ENCODE results near the gene SLC48A1. TPM values are rescaled to one million over a fixed set of nuclear protein-coding genes. Genes with fewer than 3 reads are reported as not detected.

Gene SLC48A1
- total RNA-seq, 2 experiments from 2014 or later, result 4.5 to 5.8 TPM

- Histone ChIP-seq H3K27me3 (ENCODE audit: control insufficient read depth in 1 of 2, insufficient read depth in 2 of 2, low read length in 2 of 2) (no peaks in the 10 kb centered on the region), H3K36me3 (ENCODE audit: insufficient read depth, low read length) (peaks cover 99% of the 10 kb centered on the region), H3K27ac (ENCODE audit: low read depth in 1 of 2, low read length in 2 of 2) (peak overlapping the region in 1 of 2 donors; percentile 46), H3K4me1 (ENCODE audit: insufficient read depth, low read length) (no peaks in the 10 kb centered on the region), H3K9me3 (ENCODE audit: control insufficient read depth in 1 of 2, insufficient read depth in 1 of 2, low read length in 2 of 2) (no peaks in the 10 kb centered on the region), H3K4me3 (ENCODE audit: low read length) (no peak overlapping the region)
- ChIA-PET POLR2A (interaction anchor here (0.9 kb wide), 1 partner anchor 17 kb away, joined by 3 read pairs; no protein-coding TSS in a partner anchor), CTCF (interaction anchor here (1.0 kb wide), 1 partner anchor 46 kb away, joined by 3 read pairs; no protein-coding TSS in a partner anchor)
- Mint-ChIP-seq H3K4me1 (ENCODE audit: low read depth) (no peaks in the 10 kb centered on the region), H3K36me3 (ENCODE audit: low read depth) (peaks cover 82% of the 10 kb centered on the region), H3K27ac (no peak overlapping the region), H3K4me3 (no peak overlapping the region), H3K27me3 (no peaks in the 10 kb centered on the region), H3K9me3 (no peaks in the 10 kb centered on the region)
- intact Hi-C loops (cut with DNase I, micrococcal nuclease), result no loop called here
- ATAC-seq (ENCODE audit: poor library complexity) (no peak), DNase-seq (no peak)
- no peak for TF ChIP-seq CTCF (IDR thresholded peaks at IDR 0.05)
Observed at GRCh38 chr12:47791351-47791746, 18.3 kb downstream of the SLC48A1 start.

DNA sequence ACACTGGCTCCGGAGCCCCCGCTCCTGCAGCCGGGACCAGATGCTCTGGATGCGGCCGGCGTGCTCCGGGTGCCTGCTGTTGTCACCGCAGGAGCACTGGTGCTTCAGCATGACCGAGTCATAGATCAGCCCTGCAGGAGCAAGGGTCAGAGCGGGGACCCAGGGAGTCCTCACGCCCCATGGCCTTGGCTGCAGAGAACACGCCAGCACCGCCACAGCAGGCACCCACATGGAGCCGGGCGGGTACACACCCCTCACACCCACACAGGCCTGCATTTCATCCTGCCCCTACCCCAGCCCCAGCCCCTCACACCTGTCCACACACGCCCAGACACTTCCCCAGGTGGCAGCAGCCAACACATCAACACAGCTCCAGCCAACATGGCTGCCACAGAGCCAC lies 18.8 kb downstream of the SLC48A1 start:
- no peak for TF ChIP-seq CTCF (IDR thresholded peaks at IDR 0.05)
- intact Hi-C loops (cut with DNase I, micrococcal nuclease), result no loop called here
- H3K36me3 ChIP-seq (ENCODE audit: insufficient read depth, low read length), result peaks cover 98% of the 10 kb centered on the region
- H3K4me1 ChIP-seq (ENCODE audit: insufficient read depth, low read length), result no peaks in the 10 kb centered on the region
- ChIA-PET POLR2A (interaction anchor here (0.9 kb wide), 1 partner anchor 16 kb away, joined by 3 read pairs; no protein-coding TSS in a partner anchor), CTCF (interaction anchor here (1.0 kb wide), 1 partner anchor 45 kb away, joined by 3 read pairs; no protein-coding TSS in a partner anchor)
- Mint-ChIP-seq H3K27ac (peak overlapping the region; percentile 59), H3K36me3 (ENCODE audit: low read depth) (peaks cover 78% of the 10 kb centered on the region), H3K9me3 (no peaks in the 10 kb centered on the region), H3K27me3 (no peaks in the 10 kb centered on the region), H3K4me1 (ENCODE audit: low read depth) (no peaks in the 10 kb centered on the region), H3K4me3 (no peak overlapping the region)
- ATAC-seq (ENCODE audit: poor library complexity) (no peak), DNase-seq (no peak)
- no peak overlapping the region for H3K27ac ChIP-seq (ENCODE audit: low read depth in 1 of 2, low read length in 2 of 2)
- H3K27me3 ChIP-seq (ENCODE audit: control insufficient read depth in 1 of 2, insufficient read depth in 2 of 2, low read length in 2 of 2), result no peaks in the 10 kb centered on the region
- no peaks in the 10 kb centered on the region for H3K9me3 ChIP-seq (ENCODE audit: control insufficient read depth in 1 of 2, insufficient read depth in 1 of 2, low read length in 2 of 2)
- H3K4me3 ChIP-seq (ENCODE audit: low read length), result no peak overlapping the region

GRCh38 chr12:47793015-47793681 lies 20.1 kb downstream of the SLC48A1 start:
- intact Hi-C loops (cut with DNase I, micrococcal nuclease), result no loop called here
- no peak for TF ChIP-seq CTCF (IDR thresholded peaks at IDR 0.05)
- peaks cover 5% of the 10 kb centered on the region for H3K4me1 ChIP-seq (ENCODE audit: insufficient read depth, low read length)
- POLR2A ChIA-PET, result no interaction called here
- no peak overlapping the region for H3K4me3 ChIP-seq (ENCODE audit: low read length)
- ATAC-seq (ENCODE audit: poor library complexity), result no peak
- Mint-ChIP-seq H3K4me1 (ENCODE audit: low read depth) (peaks cover 5% of the 10 kb centered on the region), H3K4me3 (no peak overlapping the region), H3K9me3 (no peaks in the 10 kb centered on the region), H3K36me3 (ENCODE audit: low read depth) (peaks cover 75% of the 10 kb centered on the region), H3K27ac (peak overlapping the region; percentile 59), H3K27me3 (no peaks in the 10 kb centered on the region)
- H3K27ac ChIP-seq (ENCODE audit: low read depth in 1 of 2, low read length in 2 of 2), result peak overlapping the region in 1 of 2 donors; percentile 36
- DNase-seq, result no peak
- H3K9me3 ChIP-seq (ENCODE audit: control insufficient read depth in 1 of 2, insufficient read depth in 1 of 2, low read length in 2 of 2), result no peaks in the 10 kb centered on the region
- CTCF ChIA-PET, result interaction anchor here (0.9 to 1.4 kb wide), 2 partner anchors 14 to 49 kb away, joined by 3 to 4 read pairs; no protein-coding TSS in a partner anchor
- no peaks in the 10 kb centered on the region for H3K27me3 ChIP-seq (ENCODE audit: control insufficient read depth in 1 of 2, insufficient read depth in 2 of 2, low read length in 2 of 2)
- peaks cover 97% of the 10 kb centered on the region for H3K36me3 ChIP-seq (ENCODE audit: insufficient read depth, low read length)
